8988T (cell line): Measurements from ENCODE around the gene DOC2A.

ENCODE experiments used
- DNase-seq: peaks from one replicate; pipeline ENCODE4 v3.0.0; 2011

Gene DOC2A

GRCh38 chr16:30003670-30004423 is 7.0 kb downstream of the DOC2A start:
- no peak for DNase-seq

- no peak for DNase-seq
These were observed 8.0 kb downstream of the DOC2A start for GRCh38 chr16:30002614-30003346.

GRCh38 chr16:30000735-30001631 is 9.8 kb downstream of the DOC2A start:
- DNase-seq = no peak

- DNase-seq = no peak
These were observed 11.2 kb downstream of the DOC2A start for GRCh38 chr16:29999605-30000004.

- DNase-seq = no peak
These were observed 14.0 kb downstream of the DOC2A start for GRCh38 chr16:29996766-29997250.

GRCh38 chr16:29995911-29996765 is 14.7 kb downstream of the DOC2A start, which contains the start of gene INO80E:
TSS of gene INO80E (plus strand) at chr16:29996241. CDS start at chr16:29996311, 70 bp downstream.
- DNase-seq = peak; percentile 98

- DNase-seq = peak; percentile 82
These were observed 15.4 kb downstream of the DOC2A start, which contains the start of gene HIRIP3 for GRCh38 chr16:29995324-29995910. TSS of gene HIRIP3 (minus strand) at chr16:29995617. CDS start at chr16:29995605, 12 bp downstream.

- DNase-seq = no peak
These were observed 16.1 kb downstream of the DOC2A start for GRCh38 chr16:29994600-29995323.

GRCh38 chr16:29993903-29994599 is 16.8 kb downstream of the DOC2A start:
- DNase-seq = no peak

- DNase-seq = no peak
These were observed 17.5 kb downstream of the DOC2A start for GRCh38 chr16:29993191-29993902.

GRCh38 chr16:29992344-29992967 is 18.4 kb downstream of the DOC2A start:
- DNase-seq = no peak

- no peak for DNase-seq
These were observed 19.3 kb downstream of the DOC2A start for GRCh38 chr16:29991571-29991904.

GRCh38 chr16:29990883-29991570 is 19.8 kb downstream of the DOC2A start:
- DNase-seq = no peak

GRCh38 chr16:29990034-29990433 is 20.8 kb downstream of the DOC2A start:
- no peak for DNase-seq

GRCh38 chr16:29989111-29989858 is 21.5 kb downstream of the DOC2A start:
- DNase-seq = no peak

- DNase-seq = no peak
These were observed 22.3 kb downstream of the DOC2A start for GRCh38 chr16:29988346-29989075.
